Activated CD4-positive, alpha-beta T cell treated with anti-CD3 and anti-CD28 coated beads for 24 hours (primary cell): ENCODE measurements around the gene STK26.
"Not testable (repeated sequence)": the region's sequence is repeated elsewhere in the genome, so short reads cannot be mapped to it uniquely, and the experiment has no call there.

Experiments
- DNase-seq, 2 donors: peaks; one replicate each; pipeline ENCODE4 v3.0.0-alpha.2; 2020; ENCODE audit warnings: low read depth in 2 of 2

Gene STK26

DNA sequence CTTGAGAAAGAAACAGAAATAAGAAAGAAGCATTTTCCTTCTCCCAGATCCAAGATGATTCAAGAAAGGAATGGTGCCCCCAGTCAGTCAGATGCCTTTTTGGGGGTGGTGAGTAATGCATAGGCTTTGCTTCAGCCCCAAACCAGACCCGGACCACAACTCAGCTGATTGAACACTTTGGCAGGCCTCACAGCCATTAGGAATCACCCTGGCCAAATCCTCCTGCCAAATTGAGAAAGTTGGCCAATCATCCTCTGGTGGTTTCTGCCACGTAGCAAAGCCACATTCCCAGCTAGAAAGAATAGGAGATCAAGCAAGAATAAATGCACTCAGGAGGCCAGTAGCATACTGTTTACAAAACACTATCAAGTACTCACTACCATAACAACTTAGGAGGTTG lies 71.1 kb downstream of the STK26 start:
- DNase-seq: no peak

- not testable (repeated sequence) for DNase-seq
These were observed 75.6 kb downstream of the STK26 start for GRCh38 chrX:132098704-132099103.

DNA sequence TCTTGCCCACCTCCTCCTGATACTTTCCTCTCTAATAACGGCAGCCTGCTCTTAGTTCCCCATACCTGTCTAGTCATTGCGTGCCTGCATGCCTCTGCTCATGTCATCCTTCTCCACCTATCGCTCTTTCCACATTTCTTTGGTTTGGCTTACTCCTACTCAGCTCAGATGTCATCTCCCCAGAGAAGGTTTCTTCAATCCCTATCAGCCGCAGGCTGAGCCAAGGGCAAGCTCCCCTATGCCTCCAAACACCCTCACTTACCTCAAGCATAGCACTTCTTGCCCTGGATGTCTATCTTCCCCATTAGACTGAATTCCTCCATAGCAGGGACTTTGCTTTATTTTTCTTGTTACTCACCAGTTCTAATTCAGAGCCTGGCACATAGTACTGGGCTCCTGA lies 78.1 kb downstream of the STK26 start:
- DNase-seq: no peak

- no peak for DNase-seq
These were observed 78.7 kb downstream of the STK26 start for GRCh38 chrX:132101799-132102198.

- DNase-seq: no peak
These were observed 84.2 kb downstream of the STK26 start for GRCh38 chrX:132107291-132107690.

- DNase-seq: no peak
These were observed 91.5 kb downstream of the STK26 start for GRCh38 chrX:132114607-132115006.

GRCh38 chrX:132115792-132116191 lies 92.7 kb downstream of the STK26 start:
- no peak for DNase-seq

DNA sequence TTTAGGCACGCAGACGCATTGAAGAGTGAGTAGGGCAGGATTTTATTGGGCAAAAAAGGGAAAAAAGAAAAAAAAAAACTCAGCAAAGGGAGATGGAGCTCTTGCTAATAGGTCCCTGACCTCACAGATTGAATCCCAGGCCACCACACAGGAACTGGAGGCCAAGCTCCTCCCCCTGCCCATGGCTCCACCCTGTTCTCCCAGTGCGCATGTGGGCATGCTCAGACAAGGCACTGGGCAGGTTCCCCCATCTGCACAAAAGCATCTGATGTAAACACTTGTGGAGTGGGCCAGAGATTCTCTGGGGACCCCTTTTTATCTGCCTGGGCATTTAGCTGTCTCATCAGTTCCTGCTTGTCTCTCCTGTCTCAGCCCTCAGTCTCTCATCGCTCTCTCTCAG lies 95.3 kb downstream of the STK26 start:
- DNase-seq: no peak

DNA sequence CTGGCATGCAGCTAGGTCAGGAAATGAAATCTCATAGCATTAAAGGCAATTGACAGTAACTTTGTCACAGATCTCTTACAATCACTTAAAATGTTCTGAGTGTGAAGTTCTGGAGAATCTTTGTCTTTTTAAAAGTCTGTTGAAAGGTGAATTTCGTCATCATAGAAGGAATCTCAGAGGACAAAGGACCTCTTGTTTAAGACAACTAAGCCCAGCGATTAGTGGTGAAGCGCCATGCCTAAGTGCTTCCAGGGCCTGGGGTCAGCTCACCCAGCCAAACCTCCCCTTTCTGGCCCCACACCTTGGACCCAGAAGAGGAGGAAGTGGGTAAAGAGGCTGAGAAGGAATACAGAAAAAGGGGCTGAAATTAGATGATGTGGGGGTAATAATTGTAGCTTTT lies 96.2 kb downstream of the STK26 start:
- DNase-seq: no peak

DNA sequence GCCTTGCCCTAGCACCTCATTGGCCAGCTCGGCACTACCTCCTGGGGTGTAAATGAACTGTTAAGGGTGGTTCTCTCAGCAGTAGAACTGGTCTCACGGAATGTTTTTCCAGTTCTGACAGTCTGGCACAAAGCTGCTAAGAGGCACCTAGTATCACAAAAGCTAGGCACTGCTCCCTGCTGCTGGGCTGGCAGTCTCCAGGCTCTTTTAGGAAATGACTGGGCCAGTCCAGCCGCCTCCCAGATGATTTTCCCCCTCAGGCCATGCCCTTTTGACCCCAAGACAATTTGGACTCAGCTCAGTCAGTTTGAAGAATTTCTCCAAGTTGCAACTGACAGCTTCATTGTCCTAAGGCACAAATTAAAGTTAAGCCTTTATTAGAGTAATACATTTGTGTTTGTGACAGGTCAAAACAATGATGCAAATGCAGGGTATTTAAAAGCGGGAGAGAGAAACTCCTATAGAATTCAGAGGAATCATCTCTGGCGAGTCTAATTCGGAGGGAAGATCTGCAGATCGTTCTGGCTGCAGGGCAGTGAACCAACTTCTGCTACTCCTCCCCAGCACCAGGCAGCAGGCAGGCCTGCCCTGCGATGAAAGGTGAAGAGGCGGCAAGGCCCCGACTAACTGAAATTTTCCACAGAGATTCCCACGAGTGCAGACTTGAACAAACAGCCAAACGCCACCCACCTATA lies 96.9 kb downstream of the STK26 start:
- DNase-seq: no peak

- no peak for DNase-seq
These were observed 97.8 kb downstream of the STK26 start for GRCh38 chrX:132120913-132121312.
